HG03025 (cell line): ENCODE measurements around the gene PDE8A.

Experiments
- ATAC-seq: cut with Tn5 transposase; IDR thresholded peaks from one replicate; pipeline ENCODE4 v1.9.1; 2021; ENCODE audit warnings: mild to moderate bottlenecking, moderate library complexity; ENCODE audit not compliant: unreplicated experiment, low FRiP score

The PDE8A gene

GRCh38 chr15:85029221-85029620 lies 47.6 kb downstream of the PDE8A start:
- ATAC-seq = no peak

DNA sequence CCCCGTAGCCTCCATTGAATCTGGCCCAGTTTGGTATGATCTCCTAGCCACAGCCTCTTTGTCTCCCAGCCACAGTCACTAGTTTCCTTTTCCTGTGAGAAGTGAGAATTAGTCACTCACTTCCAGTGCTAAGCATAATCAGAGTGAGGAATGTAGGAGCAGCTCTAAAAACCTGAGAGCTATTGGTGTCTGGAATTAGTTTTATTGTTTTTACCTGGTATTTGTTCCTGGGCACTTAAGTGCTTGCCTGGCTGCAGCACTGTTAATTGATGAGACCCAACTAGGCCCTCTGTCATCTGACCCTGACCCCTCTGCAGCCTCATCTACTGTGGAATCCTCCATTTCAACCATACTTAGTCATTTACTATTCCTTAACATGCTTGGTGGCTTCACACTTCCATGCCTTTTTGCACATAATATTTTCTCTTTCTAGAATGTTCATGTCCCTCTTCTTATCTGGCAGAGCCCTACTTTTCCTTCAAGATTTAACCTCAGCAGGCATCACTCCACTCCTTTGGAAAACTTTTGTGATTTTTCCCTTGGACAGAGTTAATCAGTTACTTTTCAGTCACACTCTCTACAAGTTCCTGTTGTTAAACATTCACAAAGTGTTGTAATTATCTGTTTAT lies 48.8 kb downstream of the PDE8A start:
- no peak for ATAC-seq

DNA sequence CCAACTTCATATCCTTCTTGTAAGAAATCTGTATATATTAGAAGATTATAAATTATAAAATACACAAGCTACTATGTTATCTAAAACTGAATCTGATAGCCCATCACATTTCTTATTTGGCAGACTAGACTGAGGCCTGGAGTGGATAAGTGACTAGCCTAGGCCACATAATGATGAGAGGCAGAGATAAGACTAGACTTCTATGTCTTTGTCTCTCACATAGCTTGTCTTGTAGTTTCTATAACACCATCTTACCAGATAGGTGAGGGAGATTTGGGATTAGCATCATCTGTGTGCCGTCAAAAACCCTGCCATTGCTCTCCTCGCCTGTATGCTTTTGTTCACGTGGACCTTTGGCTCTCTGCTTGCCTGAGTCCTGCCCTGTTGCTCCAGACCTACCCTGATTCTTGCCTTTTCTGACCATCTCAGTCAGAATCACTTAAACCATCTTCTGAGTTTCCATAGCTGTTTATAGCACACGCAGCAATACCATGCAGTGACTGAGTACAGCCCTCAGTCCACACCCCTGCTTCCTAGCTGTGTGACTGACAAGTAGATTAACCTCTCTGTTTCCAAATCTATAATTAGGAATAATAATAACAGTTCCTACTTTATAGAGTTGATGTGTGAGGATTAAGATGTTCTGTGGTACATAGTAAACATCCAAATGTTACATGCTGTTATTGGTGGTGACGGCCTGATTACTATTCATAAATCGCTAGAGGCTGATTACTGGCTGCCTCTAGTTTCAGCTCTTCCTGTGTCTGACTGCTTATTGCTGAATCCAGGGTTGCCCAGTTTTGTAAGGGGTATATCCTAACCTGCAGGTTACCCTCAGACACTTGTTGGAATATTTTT lies 49.7 kb downstream of the PDE8A start:
- ATAC-seq = no peak

- ATAC-seq = no peak
These were observed 50.4 kb downstream of the PDE8A start for GRCh38 chr15:85031944-85032558.

DNA sequence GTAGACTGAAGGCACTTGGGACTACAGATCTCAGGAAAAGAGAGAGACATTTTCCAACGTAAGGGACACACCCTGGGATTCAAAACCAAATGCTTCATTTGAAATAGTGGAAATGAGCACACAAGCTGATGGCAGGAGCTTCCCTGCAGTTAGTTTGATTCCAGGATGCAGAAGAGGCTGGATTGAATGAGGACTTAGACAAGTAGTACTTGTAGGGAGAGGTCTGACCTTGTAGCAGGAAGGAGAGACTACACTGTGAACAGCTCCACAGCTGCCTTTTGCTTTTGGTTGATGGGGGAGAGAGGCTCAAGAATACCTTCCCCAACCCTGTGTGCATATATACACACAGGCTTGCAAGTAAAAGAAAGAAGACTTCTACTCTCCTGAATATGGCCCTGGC lies 51.5 kb downstream of the PDE8A start:
- ATAC-seq = no peak

GRCh38 chr15:85034276-85034675 lies 52.6 kb downstream of the PDE8A start:
- ATAC-seq = no peak

DNA sequence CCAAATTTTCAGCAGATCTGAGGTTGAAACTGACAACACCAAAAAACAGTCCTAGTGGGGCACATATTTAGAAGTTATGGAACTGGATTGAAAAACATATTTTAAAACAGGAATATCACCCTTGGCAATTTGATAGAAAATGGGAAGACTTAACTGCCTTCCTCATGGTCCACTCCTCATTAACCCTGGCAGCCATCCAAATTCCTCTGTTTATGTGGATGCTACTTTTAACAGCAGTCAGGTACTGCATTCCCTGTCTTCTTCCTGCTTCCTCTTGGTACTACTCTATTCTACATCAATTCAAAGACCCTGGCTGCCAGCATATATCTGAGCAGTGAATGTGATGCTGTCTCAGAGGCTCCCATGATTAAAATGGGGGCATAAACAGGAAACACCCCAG lies 54.3 kb downstream of the PDE8A start:
- ATAC-seq = no peak

DNA sequence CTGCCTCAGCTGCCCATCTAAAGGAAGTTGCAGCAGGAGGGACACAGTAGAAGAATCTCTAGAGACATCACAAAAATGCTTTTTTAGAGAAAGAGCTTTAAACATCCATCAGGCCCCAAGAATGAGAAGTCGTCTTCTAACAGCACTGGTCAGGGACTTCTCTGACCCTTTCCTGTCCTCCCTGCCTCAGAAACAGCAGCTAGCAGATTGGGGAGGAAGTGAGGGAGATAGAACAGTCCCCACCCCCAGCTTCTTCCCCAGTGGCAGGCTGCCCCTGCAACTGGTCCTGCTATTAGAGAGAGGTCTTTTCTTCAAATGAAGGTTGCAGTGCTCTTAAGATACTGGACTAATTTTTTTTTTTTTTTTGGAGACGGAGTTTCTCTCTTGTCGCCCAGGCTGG lies 55.1 kb downstream of the PDE8A start:
- no peak for ATAC-seq

- no peak for ATAC-seq
These were observed 56.0 kb downstream of the PDE8A start for GRCh38 chr15:85037641-85038040.

DNA sequence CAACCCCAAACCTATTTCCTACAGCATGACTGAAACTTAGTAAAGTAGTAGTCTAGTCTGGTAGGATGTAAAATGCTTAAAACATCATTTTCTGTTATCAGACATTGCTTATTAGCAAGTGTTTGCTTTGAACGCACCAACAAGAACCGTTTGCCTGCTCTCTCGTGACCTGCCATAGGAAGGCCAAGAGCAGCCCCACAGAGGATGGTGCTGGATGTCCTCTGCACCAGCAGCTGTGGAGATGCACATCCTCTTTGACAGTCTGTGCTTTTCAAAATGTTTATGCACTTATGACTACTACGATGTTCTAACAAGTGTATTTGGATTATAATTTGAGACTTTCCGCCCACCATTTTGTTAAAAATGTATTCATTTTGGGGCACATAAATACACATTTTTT lies 59.6 kb downstream of the PDE8A start:
- ATAC-seq = no peak

DNA sequence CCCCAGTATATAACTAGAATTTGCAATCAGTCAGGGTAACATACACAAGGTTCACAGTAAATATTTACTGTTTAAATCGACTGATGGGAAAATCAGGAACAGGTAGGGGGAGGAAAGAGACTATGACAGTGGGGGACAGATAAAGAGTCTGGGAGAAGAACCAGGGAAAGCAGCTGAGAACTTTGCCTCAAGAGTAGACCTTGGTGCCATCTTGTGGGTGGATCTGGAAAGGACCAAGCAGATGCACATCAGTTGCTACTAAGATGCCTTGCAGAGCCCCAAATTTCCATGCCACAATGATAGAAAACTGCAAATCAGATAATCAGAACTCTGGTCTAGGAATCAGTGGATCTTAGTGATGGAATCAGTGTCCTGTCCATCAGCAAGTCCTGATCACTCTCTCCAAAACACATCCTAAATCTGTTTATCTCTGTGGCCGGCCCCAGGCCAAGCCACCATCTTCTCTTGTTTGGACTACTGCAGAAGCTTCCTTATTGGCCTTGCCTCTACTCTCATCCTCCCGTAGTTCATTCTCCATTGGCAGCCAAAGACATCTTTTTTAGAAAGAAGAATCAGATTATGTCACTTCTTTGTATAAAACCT lies 62.7 kb downstream of the PDE8A start:
- no peak for ATAC-seq

- no peak for ATAC-seq
These were observed 63.2 kb downstream of the PDE8A start for GRCh38 chr15:85044894-85045293.

DNA sequence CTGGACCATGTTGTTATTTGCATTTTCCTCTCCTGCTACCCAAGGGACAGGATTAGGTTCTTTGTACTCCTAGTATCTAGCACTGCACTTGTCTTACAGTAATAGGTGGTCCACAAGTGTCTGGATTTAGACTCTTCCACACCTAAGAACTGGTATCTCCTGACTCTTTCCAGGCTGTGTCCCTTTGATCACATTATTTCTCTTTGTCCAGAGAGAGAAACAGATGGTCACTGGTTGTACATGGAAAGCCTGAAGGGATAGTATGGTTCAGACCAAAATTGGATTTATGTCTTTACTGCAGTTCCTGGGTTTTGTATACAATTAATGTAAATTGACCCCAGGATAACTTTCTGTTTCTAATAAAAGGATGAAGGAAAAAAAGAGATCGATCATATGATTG lies 64.0 kb downstream of the PDE8A start:
- no peak for ATAC-seq

DNA sequence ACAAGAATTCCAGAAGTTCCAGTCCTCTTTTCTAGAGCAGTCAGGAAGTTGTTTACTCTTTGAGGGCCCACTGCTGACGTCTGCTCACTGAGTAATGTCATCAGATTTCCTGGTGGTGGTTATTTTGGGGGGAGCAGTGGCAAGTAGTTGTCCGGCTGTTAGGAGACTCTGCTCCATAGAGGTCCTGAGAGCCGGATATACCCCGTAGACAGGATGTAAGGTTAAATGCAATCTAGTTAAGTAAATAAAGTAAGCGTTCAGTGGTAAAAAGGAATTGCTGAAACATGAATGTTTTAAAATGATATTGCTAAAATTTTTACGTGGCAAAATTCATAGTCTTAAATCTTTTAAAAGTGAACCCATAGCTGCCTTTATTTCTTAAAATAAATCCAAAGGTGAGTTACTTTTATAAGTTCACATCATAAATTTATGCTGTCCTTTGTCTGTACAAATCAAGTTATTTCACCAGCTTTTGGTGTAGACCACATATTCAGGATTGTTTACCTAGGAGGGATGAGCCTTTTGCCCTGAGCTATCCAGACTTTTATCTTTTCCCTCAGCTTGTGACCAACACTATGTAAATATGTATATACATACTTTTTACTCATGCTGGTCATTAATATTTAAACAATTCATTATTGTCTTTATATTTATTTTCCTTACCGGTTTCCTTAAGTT lies 65.8 kb downstream of the PDE8A start:
- ATAC-seq = no peak

DNA sequence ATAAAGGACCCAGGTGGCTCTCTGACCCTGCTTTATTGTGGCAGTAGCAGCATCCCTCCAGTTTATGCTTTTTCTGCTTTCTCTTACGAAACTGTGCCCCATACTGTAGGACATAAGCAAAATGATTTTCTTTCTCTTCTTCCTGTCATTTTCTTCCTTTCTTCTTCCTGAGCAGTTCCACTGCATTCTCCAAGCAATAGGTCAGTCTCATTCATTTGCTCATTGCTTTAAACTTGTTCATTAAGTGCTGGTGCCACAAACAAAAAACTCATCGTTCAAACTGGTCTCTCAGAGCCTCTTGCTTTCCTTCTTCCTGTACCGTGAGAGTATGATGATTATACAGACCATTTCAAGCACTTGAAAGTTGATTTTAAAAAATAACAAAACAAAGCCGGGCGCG lies 66.8 kb downstream of the PDE8A start:
- no peak for ATAC-seq

DNA sequence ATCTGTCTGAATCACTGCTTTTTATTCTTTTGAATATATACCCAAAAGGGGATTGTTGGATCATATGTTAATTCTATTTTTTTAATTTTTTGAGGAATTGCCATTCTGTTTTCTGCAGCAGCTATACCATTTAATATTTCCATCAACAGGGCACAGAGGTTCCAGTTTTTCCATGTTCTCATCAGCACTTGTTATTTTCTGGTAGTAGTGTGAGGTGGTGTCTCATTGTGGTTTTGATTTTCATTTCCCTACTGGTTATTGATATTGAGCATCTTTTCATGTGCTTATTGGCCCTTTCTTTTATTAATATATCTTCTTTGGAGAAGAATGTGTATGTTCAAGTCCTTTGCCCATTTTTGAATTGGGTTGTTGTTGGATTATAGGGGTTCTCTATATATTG lies 68.1 kb downstream of the PDE8A start:
- ATAC-seq = no peak

DNA sequence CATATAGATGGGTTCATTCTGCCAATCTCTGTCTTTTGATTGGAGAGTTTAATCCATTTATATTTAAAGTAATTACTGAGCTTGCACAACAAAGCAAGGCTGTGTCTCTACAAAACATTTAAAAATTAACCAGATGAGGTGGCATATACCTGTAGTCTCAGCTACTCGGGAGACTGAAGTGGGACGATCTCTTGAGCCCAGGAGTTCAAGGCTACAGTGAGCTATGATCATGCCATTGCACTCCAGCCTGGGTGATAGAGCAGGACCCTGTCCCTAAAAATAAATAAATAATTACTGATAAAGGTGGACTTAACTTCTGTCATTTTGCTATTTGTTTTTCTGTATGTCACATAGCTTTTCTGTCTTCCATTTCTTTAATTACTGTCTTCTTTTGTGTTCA lies 78.1 kb downstream of the PDE8A start:
- ATAC-seq = no peak

- ATAC-seq = no peak
These were observed 80.9 kb downstream of the PDE8A start for GRCh38 chr15:85062560-85062959.

DNA sequence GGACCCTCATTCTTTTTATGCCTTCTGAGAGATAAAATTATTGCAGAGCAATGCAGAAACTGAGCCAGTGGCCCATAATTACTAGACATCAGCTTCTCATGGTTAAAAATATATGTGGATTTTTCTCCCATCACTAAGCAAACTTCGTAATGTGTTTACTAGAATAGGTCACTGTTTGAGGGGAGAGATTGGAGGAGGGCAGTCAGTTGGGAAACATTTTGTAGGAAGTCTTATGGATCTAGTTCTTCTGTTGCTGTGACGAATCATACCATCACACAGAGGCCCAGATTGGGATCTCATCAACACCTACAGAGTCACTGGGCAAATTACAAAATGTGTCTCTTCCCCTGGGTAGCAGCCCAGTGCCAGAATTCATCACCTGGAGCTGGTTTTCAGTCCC lies 81.4 kb downstream of the PDE8A start:
- ATAC-seq = no peak

GRCh38 chr15:85063522-85064079 lies 81.9 kb downstream of the PDE8A start:
- no peak for ATAC-seq

- ATAC-seq = no peak
These were observed 83.1 kb downstream of the PDE8A start for GRCh38 chr15:85064710-85065109.
